H1 (cell line): ENCODE results near the gene KNDC1.
"Not testable (repeated sequence)": the region's sequence is repeated elsewhere in the genome, so short reads cannot be mapped to it uniquely, and the experiment has no call there.

Experiments used
- CTCF ChIP-seq, 3 experiments: IDR thresholded peaks; 1 replicate in 2 of 3; 2 replicates in 1 of 3; pipeline versions ENCODE4 v1.5.1 to v1.6.1; 2011; ENCODE audit warnings: low read length in 3 of 3, mild to moderate bottlenecking in 3 of 3, inconsistent platforms in 2 of 3, low read depth in 1 of 3, moderate library complexity in 1 of 3; ENCODE audit not compliant: insufficient read depth in 1 of 3; ENCODE audit errors: control extremely low read depth in 1 of 3
- MAFK ChIP-seq: IDR thresholded peaks from 2 replicates; pipeline ENCODE4 v1.6.1; 2012; ENCODE audit warnings: low read depth, mild to moderate bottlenecking, improper control_type of control experiment, low read length
- MAX ChIP-seq: IDR thresholded peaks from 2 replicates; pipeline ENCODE4 v1.6.1; 2012; ENCODE audit warnings: inconsistent platforms

GRCh38 chr10:133111640-133112039 is 48.4 kb upstream of the KNDC1 start:
- not testable (repeated sequence) for TF ChIP-seq MAX; MAFK; CTCF (IDR thresholded peaks at IDR 0.05; ENCODE audit: control extremely low read depth in 1 of 3, insufficient read depth in 1 of 3, low read depth in 1 of 3, low read length in 3 of 3)
